Left colon (tissue), 2 donors: ENCODE data around the gene UGT2B17. TPM values are rescaled to one million over a fixed set of nuclear protein-coding genes. Genes with fewer than 3 reads are reported as not detected.
"Not testable (repeated sequence)": the region's sequence is repeated elsewhere in the genome, so short reads cannot be mapped to it uniquely, and the experiment has no call there.

ENCODE experiments used
- ATAC-seq: fragments of 200-7000 bp; cut with Tn5 transposase; one replicate; pipeline ENCODE4 v1.9.1; 2020; ENCODE audit warnings: mild to moderate bottlenecking, moderate library complexity
- DNase-seq, 2 donors: peaks; one replicate each; pipeline ENCODE4 v3.0.0-alpha.2; 2020
- intact Hi-C, 2 donors: fragments of 100-400 bp; cut with DNase I in 1 of 2; cut with micrococcal nuclease in 1 of 2; formaldehyde crosslinking; loops; one replicate each; pipeline versions ENCODE4 v1.11.2 to v1.14.0; 2022; cut with DNase I, micrococcal nuclease
- total RNA-seq, 2 donors: library from RNA; stranded (reverse); fragmentation: NEBNext Ultra II Directional; extraction: Animal tissue kit (Norgen Biotek cat#: 25700); gene quantifications; one replicate each; pipeline ENCODE4 v1.2.1, GENCODE V29; 2021
- donor health status: DM: no; HTN: no; CAD: no.
- donor health status: DM: yes; HTN: yes; CAD: no.

Gene UGT2B17
- total RNA-seq, 2 donors from 2014 or later, result 647 to 769 TPM

- no peak for ATAC-seq
- intact Hi-C loops, result no loop called here
- peak in 1 of 2 donors; percentile 34 for DNase-seq
Measured at GRCh38 chr4:68572653-68573170, 3.4 kb downstream of the UGT2B17 start.

GRCh38 chr4:68570122-68570507 is 6.0 kb downstream of the UGT2B17 start:
- intact Hi-C loops, result no loop called here

GRCh38 chr4:68569466-68570121 is 6.5 kb downstream of the UGT2B17 start:
- intact Hi-C loops, result no loop called here
- no peak for DNase-seq
- ATAC-seq, result no peak

More at GRCh38 chr4:68570122-68570507, 6.0 kb downstream of the UGT2B17 start:
- ATAC-seq, result no peak
- DNase-seq, result no peak

GRCh38 chr4:68569036-68569435 is 7.1 kb downstream of the UGT2B17 start:
- peak; percentile 41 for ATAC-seq
- intact Hi-C loops, DNase-seq: not testable (repeated sequence)

DNA sequence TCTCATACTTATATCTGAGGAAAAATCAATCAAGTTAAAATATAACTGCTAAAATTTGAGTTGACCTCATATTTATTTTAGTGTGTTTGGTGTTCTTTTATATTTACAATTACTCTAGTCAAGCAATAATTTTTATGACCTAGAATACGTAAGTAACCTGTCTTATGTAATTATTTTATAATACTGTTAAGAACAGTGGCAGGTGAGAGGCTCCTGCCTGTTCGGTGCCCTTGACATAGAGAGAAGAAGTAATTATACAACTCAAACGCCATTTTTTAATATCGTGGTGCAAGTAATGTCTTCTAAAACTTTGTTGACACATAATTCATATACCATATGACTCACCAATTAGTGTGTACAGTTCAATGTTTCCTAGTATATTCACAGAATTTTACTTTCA is 7.6 kb downstream of the UGT2B17 start:
- DNase-seq, intact Hi-C loops: not testable (repeated sequence)
- ATAC-seq, result peak; percentile 57

DNA sequence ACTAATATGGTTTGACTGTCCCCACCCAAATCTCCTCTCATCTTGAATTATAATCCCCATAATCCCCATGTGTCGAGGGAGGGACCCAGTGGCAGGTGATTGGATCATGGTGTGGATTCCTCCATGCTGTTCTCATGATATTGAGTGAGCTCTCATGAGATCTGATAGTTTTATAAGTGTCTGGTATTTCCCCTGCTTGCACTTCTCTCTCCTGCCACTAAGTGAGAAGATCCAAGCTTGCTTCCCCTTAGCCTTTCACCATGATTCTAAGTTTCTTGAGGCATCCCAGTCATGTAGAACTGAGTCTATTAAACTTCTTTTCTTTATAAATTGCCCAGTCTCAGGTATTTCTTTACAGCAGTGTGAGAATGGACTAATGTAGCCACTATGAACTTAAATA is 9.8 kb downstream of the UGT2B17 start:
- ATAC-seq, result peak; percentile 63
- DNase-seq, intact Hi-C loops: not testable (repeated sequence)

- intact Hi-C loops, ATAC-seq, DNase-seq: not testable (repeated sequence)
Measured at GRCh38 chr4:68565082-68565481, 11.0 kb downstream of the UGT2B17 start.

GRCh38 chr4:68560364-68561070 is 15.6 kb downstream of the UGT2B17 start:
- intact Hi-C loops, DNase-seq, ATAC-seq: not testable (repeated sequence)

DNA sequence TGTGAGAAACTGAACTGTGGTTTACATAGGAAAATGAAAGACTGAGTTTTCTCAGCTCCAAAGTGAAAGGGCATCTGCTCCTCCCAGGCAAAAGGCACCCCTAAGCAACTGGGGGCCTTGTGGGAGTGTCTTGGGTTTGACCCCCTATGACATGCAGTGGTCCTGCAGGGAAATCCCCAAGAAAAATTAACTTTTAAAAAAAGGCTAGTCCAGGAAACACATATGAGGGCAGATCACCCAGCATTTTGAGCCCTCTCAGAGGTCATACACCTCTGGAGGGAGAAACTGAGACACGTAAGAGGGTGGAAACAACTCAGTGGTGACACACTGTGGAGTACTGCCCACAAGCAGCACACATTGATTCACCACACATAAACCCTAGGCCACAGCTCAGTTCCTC is 22.3 kb downstream of the UGT2B17 start:
- DNase-seq, intact Hi-C loops, ATAC-seq: not testable (repeated sequence)

DNA sequence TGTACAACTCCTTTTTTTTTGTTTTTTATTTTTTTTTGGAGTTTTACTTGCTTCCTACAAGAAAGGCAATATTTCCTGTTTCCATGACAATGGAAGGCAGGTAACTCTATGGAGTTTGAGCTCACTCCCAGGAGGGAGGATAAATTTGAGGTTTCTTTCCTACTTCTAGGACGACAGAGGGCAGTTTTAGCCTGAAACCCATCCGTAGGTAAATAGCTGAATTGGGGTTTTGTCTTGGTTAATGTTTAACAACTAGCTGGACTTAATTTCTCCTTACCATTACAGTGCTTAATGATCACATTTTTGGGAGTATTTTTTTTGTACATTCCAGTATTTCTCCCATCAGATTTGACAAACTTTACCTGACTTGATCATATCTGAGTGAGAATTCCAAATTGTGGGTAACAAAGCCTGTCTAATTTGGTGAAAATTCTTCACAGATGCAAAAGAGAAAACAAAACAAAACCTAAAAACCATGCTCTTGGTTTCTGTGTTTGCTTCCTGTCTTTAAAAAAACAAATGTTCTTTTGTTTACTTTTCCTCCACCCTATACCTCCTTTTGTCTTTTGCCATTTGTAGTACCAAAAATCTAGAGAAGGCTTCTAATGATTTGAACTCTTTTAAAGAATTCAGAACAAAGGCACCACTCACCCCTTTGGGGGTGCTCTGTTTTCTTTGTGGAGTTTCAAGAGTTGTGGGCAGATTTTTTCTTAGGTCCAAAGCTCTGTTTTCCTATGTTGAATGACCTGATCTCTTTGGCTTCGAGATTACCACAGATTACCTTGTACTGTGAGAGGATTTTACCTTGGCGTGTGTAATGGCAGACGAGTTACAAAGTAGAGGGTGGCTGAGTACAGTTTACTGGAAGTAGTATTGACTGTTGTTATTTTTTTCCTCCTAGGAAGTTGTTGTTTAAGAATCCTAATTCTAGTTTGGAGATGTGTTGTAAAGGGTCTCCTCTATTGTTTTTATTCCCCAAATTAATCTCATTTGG is 23.0 kb downstream of the UGT2B17 start:
- intact Hi-C loops, ATAC-seq, DNase-seq: not testable (repeated sequence)

- DNase-seq, ATAC-seq, intact Hi-C loops: not testable (repeated sequence)
Measured at GRCh38 chr4:68542742-68543141, 33.4 kb downstream of the UGT2B17 start.

GRCh38 chr4:68536375-68536774 is 39.7 kb downstream of the UGT2B17 start:
- intact Hi-C loops, result no loop called here
- ATAC-seq (peak; percentile 25), DNase-seq (no peak)

DNA sequence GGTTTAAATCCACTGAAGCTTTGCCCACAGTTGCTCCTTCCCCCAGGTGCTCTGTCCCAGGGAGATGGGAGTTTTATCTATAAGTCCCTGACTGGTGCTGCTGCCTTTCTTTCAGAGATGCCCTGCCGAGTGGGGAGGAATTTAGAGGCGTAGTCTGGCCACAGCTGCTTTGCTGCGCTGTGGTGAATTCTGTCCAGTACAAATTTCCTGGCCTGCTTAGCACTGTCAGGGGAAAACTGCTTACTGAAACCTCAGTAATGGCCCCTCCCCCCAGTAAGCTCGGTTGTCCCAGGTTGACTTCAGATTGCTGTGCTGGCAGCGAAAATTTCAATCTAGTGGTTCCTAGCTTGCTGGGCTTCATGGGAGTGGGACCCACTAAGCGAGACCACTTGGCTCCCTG is 40.1 kb downstream of the UGT2B17 start:
- intact Hi-C loops, result no loop called here
- DNase-seq, result no peak
- peak; percentile 35 for ATAC-seq

DNA sequence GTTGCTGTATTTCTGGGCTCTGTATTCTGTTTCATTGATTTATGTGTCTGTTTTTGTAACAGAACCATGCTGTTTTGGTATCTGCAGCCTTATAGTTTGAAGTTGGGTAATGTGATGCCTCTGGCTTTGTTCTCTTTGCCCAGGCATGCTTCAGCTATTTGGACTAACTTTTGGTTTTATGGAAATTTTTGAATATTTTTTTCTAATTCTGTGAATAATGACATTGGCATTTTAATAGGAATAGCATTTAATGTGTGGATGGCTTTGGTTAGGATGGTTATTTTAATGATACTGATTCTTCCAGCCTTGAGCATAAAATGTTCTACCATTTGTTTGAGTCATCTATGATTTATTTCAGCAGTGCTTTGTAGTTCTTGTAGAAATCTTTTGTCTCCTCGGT is 53.9 kb downstream of the UGT2B17 start:
- DNase-seq, ATAC-seq, intact Hi-C loops: not testable (repeated sequence)

DNA sequence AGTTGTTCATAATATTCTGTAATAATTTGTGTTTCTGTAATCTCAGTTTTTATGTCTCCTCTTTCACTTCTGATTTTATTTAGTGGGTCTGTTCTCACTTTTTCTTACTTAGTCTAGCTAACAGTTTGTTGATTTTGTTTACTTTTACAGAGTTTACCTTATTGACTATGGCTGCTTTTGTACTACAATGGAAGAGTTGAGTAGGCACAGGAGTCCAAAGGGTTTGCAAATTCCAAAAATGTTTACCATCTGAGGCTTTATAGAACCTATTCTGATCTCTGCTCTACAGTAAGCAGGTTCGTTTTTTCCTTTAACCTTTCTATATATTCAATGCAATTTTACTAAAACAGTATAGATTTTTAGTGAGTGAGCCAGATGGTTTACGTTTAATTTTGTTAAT is 55.1 kb downstream of the UGT2B17 start:
- intact Hi-C loops, result no loop called here
- ATAC-seq, result no peak
- no peak for DNase-seq

DNA sequence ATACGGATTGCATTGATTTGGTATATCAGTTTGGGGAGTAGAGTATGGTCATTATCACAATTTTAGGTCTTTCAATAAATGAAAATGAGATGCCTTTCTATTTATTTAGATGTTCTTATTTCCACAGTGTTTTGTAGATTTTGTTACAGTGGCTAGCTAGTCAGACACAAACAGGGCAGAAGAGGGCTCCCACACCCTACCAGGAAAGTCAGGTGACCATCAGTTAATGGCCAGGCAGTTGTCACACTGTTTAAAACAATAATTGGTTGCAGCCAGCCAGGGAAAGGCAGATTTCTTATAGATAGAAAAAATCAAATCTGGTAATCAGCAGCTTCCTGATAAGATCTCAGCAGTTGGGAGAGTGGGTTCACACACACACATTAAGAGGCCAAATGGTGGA is 57.2 kb downstream of the UGT2B17 start:
- intact Hi-C loops, result no loop called here
- no peak for DNase-seq
- ATAC-seq, result no peak

GRCh38 chr4:68505452-68505851 is 70.7 kb downstream of the UGT2B17 start:
- ATAC-seq, DNase-seq: not testable (repeated sequence)
- intact Hi-C loops, result loop anchor here in 1 of 2 donors (5.0 kb wide), 1 partner anchor 122 kb away; no protein-coding TSS in a partner anchor

DNA sequence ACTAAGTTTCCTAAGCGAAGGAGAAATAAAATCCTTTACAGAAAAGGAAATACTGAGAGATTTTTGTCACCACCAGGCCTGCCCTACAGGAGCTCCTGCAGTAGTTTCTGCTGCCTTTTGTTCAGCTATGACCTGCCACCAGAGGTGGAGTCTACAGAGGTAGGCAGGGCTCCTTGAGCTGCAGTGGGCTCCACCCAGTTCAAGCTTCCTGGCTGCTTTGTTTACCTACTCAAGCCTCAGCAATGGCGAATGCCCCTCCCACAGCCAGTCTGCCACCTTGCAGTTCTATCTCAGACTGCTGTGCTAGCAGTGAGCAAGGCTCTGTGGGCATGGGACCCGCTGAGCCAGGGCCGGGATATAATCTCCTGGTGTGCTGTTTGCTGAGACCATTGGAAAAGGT is 71.3 kb downstream of the UGT2B17 start:
- intact Hi-C loops, result loop anchor here in 1 of 2 donors (5.0 kb wide), 1 partner anchor 122 kb away; no protein-coding TSS in a partner anchor
- DNase-seq, ATAC-seq: not testable (repeated sequence)

GRCh38 chr4:68503462-68503861 is 72.7 kb downstream of the UGT2B17 start:
- intact Hi-C loops, ATAC-seq, DNase-seq: not testable (repeated sequence)
